HEK293T (cell line): Measurements from ENCODE around the gene DOK1.

Experiments
- BHLHE40 ChIP-seq: fragments of 450-650 bp; IDR thresholded peaks from 2 replicates; pipeline ENCODE4 v1.6.1; 2016; ENCODE audit warnings: mild to moderate bottlenecking, moderate library complexity, borderline replicate concordance
- ELF4 ChIP-seq: fragments of 450-650 bp; IDR thresholded peaks from 2 replicates; pipeline ENCODE4 v1.6.1; 2017; ENCODE audit warnings: antibody characterized with exemption
- FOXA1 ChIP-seq: fragments of 450-650 bp; IDR thresholded peaks from 2 replicates; pipeline ENCODE4 v1.6.1; 2016; ENCODE audit warnings: mild to moderate bottlenecking
- FOXM1 ChIP-seq: fragments of 450-650 bp; IDR thresholded peaks from 2 replicates; pipeline ENCODE4 v1.6.1; 2017; ENCODE audit warnings: mild to moderate bottlenecking, borderline replicate concordance
- NFRKB ChIP-seq: fragments of 450-650 bp; IDR thresholded peaks from 2 replicates; pipeline ENCODE4 v1.6.1; 2016; ENCODE audit warnings: mild to moderate bottlenecking, moderate library complexity
- SUZ12 ChIP-seq: fragments of 450-650 bp; IDR thresholded peaks from 2 replicates; pipeline ENCODE4 v1.6.1; 2016; ENCODE audit warnings: mild to moderate bottlenecking
- TARDBP ChIP-seq: fragments of 450-650 bp; IDR thresholded peaks from 2 replicates; pipeline ENCODE4 v1.6.1; 2016

- TF ChIP-seq NFRKB (no peak), FOXA1 (no peak), BHLHE40 (no peak), SUZ12 (no peak), TARDBP (no peak), ELF4 (no peak), FOXM1 (no peak)
Observed at GRCh38 chr2:74548900-74549826, 5.4 kb upstream of the DOK1 start.
